OCI-LY7 (cell line): ENCODE results near the gene POLR2E. TPM values are rescaled to one million over a fixed set of nuclear protein-coding genes. Genes with fewer than 3 reads are reported as not detected.

Experiments
- BruUV-seq: library from RNA; stranded (reverse); fragments of 400-500 nt; replicated peaks from 2 replicates; lab custom pipeline; 2021; lab: Mats Ljungman, UMichigan
- CTCF ChIA-PET: fragments of 300-600 bp; sonication (Branson Sonifier 250); formaldehyde crosslinking; loops from one replicate; lab custom pipeline; 2022; ENCODE audit warnings: antibody characterized with exemption; ENCODE audit not compliant: unreplicated experiment; lab: Charles Lee
- POLR2A ChIA-PET: fragments of 300-600 bp; sonication (Branson Sonifier 250); formaldehyde crosslinking; loops from one replicate; lab custom pipeline; 2022; ENCODE audit warnings: antibody characterized with exemption; lab: Charles Lee
- DNase-seq: peaks from one replicate; pipeline ENCODE4 v3.0.0-alpha.2; 2015; ENCODE audit warnings: low spot score
- H2AFZ ChIP-seq: fragments of 200-600 bp; sonication (generic), shearing (Covaris generic); 2 replicates; pipeline ENCODE4 v1.6.1; 2014; ENCODE audit warnings: mild to moderate bottlenecking, antibody characterized with exemption, low read length, moderate library complexity
- H3K27ac ChIP-seq: fragments of 200-600 bp; sonication (generic); 2 replicates; pipeline ENCODE4 v1.5.1; 2014; ENCODE audit warnings: mixed run types, low read depth, mild to moderate bottlenecking, moderate library complexity, low read length, inconsistent platforms; ENCODE audit not compliant: poor library complexity, severe bottlenecking
- H3K36me3 ChIP-seq: fragments of 200-600 bp; sonication (generic); 2 replicates; pipeline ENCODE4 v1.6.1; 2014; ENCODE audit warnings: mild to moderate bottlenecking, antibody characterized with exemption, low read length, moderate library complexity, mixed read lengths; ENCODE audit not compliant: insufficient read depth
- H3K4me1 ChIP-seq: fragments of 200-600 bp; sonication (generic); 2 replicates; pipeline ENCODE4 v1.5.1; 2014; ENCODE audit warnings: mild to moderate bottlenecking, low read length; ENCODE audit not compliant: insufficient read depth, poor library complexity, severe bottlenecking
- H3K4me2 ChIP-seq: fragments of 200-600 bp; sonication (generic); 2 replicates; pipeline ENCODE4 v1.6.1; 2014; ENCODE audit warnings: mild to moderate bottlenecking, low read length
- H3K4me3 ChIP-seq: fragments of 200-600 bp; sonication (generic); 2 replicates; pipeline ENCODE4 v1.5.1; 2014; ENCODE audit warnings: mild to moderate bottlenecking, low read depth, low read length; ENCODE audit not compliant: poor library complexity, severe bottlenecking
- H3K79me2 ChIP-seq: fragments of 200-600 bp; sonication (generic); 2 replicates; pipeline ENCODE4 v1.6.1; 2016; ENCODE audit warnings: low read depth, mild to moderate bottlenecking, low read length, moderate library complexity, mixed read lengths; ENCODE audit not compliant: insufficient read depth
- H3K9me2 ChIP-seq: fragments of 200-600 bp; sonication (generic); 2 replicates; pipeline ENCODE4 v1.6.1; 2016; ENCODE audit warnings: mild to moderate bottlenecking, low read length, mixed read lengths; ENCODE audit not compliant: insufficient read depth
- H3K9me3 ChIP-seq: fragments of 200-600 bp; sonication (generic); 2 replicates; pipeline ENCODE4 v1.6.1; 2014; ENCODE audit warnings: mild to moderate bottlenecking, mixed run types, low read length, mixed read lengths
- H4K20me1 ChIP-seq: fragments of 200-600 bp; sonication (generic); 2 replicates; pipeline ENCODE4 v1.6.1; 2014; ENCODE audit warnings: mild to moderate bottlenecking, antibody characterized with exemption, low read length, moderate library complexity, mixed read lengths; ENCODE audit not compliant: insufficient read depth
- EZH2phosphoT487 ChIP-seq: fragments of 200-600 bp; sonication (generic); IDR thresholded peaks from 2 replicates; pipeline ENCODE4 v1.6.1; 2018; ENCODE audit warnings: low read depth, borderline replicate concordance, mild to moderate bottlenecking, mixed run types, antibody characterized with exemption, low read length, moderate library complexity, mixed read lengths
- intact Hi-C: fragments of 100-400 bp; cut with micrococcal nuclease; formaldehyde crosslinking; loops from one replicate; pipeline ENCODE4 v1.10.0; 2022; ENCODE audit not compliant: unreplicated experiment
- total RNA-seq, 2 experiments: library from RNA; depleted of rRNA in 1 of 2; stranded (reverse); fragments of >200 nt in 1 of 2; shearing (Covaris generic) in 1 of 2; gene quantifications; 2 replicates each; pipeline ENCODE4 v1.2.3, GENCODE V29; 2014 to 2022
- TF ChIP-seq, protein P1 (sequence below): fragments of 200-600 bp; sonication (generic); conservative IDR thresholded peaks from 2 replicates; pipeline ENCODE4 v1.5.1; 2014; ENCODE audit warnings: mild to moderate bottlenecking, antibody characterized with exemption, low read length, moderate library complexity, mixed read lengths

POLR2E gene
- total RNA-seq, 2 experiments from 2014 or later: 153 to 193 TPM

- ChIA-PET POLR2A (no interaction called here), CTCF (interaction anchor here (0.6 kb wide), 1 partner anchor 13 kb away, joined by 6 read pairs; no protein-coding TSS in a partner anchor)
- H3K27ac ChIP-seq: no peak overlapping the region
- intact Hi-C loops: no loop called here
- no peaks in the 10 kb centered on the region for H3K9me3 ChIP-seq
- no peak for TF ChIP-seq EZH2phosphoT487
- TF ChIP-seq, protein P1, sequence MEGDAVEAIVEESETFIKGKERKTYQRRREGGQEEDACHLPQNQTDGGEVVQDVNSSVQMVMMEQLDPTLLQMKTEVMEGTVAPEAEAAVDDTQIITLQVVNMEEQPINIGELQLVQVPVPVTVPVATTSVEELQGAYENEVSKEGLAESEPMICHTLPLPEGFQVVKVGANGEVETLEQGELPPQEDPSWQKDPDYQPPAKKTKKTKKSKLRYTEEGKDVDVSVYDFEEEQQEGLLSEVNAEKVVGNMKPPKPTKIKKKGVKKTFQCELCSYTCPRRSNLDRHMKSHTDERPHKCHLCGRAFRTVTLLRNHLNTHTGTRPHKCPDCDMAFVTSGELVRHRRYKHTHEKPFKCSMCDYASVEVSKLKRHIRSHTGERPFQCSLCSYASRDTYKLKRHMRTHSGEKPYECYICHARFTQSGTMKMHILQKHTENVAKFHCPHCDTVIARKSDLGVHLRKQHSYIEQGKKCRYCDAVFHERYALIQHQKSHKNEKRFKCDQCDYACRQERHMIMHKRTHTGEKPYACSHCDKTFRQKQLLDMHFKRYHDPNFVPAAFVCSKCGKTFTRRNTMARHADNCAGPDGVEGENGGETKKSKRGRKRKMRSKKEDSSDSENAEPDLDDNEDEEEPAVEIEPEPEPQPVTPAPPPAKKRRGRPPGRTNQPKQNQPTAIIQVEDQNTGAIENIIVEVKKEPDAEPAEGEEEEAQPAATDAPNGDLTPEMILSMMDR: no peak
- BruUV-seq: no TSS peak
- peaks cover 24% of the 10 kb centered on the region for H3K4me1 ChIP-seq
- no peak for DNase-seq
- peaks cover 6% of the 10 kb centered on the region; the same call in 1 of the 2 replicates for H3K36me3 ChIP-seq
- H2AFZ ChIP-seq: no peak overlapping the region
- no peaks in the 10 kb centered on the region for H3K9me2 ChIP-seq
- no peak overlapping the region; the same call in 1 of the 2 replicates for H3K4me2 ChIP-seq
- no peak overlapping the region for H3K4me3 ChIP-seq
- no peaks in the 10 kb centered on the region for H4K20me1 ChIP-seq
- H3K79me2 ChIP-seq: no peaks in the 10 kb centered on the region
Observed at GRCh38 chr19:1136201-1136600, 41.0 kb upstream of the POLR2E start.

- Histone ChIP-seq H2AFZ (no peak overlapping the region), H3K4me1 (peaks cover 31% of the 10 kb centered on the region), H3K27ac (no peak overlapping the region), H3K4me2 (no peak overlapping the region), H3K36me3 (peaks cover 6% of the 10 kb centered on the region; the same call in 1 of the 2 replicates), H3K4me3 (no peak overlapping the region), H3K9me3 (no peaks in the 10 kb centered on the region), H4K20me1 (no peaks in the 10 kb centered on the region), H3K79me2 (no peaks in the 10 kb centered on the region), H3K9me2 (no peaks in the 10 kb centered on the region)
- intact Hi-C loops: no loop called here
- DNase-seq: no peak
- no TSS peak for BruUV-seq
- ChIA-PET POLR2A (no interaction called here), CTCF (interaction anchor here (0.6 kb wide), 1 partner anchor 13 kb away, joined by 6 read pairs; no protein-coding TSS in a partner anchor)
- TF ChIP-seq, protein P1: no peak
- no peak for TF ChIP-seq EZH2phosphoT487
Observed at GRCh38 chr19:1135454-1135853, 40.3 kb upstream of the POLR2E start.

- TF ChIP-seq, protein P1: no peak
- TF ChIP-seq EZH2phosphoT487: no peak
- Histone ChIP-seq H4K20me1 (no peaks in the 10 kb centered on the region), H3K79me2 (no peaks in the 10 kb centered on the region), H2AFZ (no peak overlapping the region), H3K4me2 (no peak overlapping the region), H3K9me3 (no peaks in the 10 kb centered on the region), H3K4me1 (peaks cover 34% of the 10 kb centered on the region), H3K4me3 (no peak overlapping the region), H3K27ac (no peak overlapping the region), H3K36me3 (peaks cover 1% of the 10 kb centered on the region; the same call in 1 of the 2 replicates), H3K9me2 (no peaks in the 10 kb centered on the region)
- ChIA-PET CTCF (no interaction called here), POLR2A (interaction anchor here (0.7 to 0.9 kb wide), 2 partner anchors 62 to 65 kb away, joined by 3 to 7 read pairs; no protein-coding TSS in a partner anchor)
- intact Hi-C loops: loop anchor here (5.0 kb wide), 1 partner anchor 38 kb away; the partner anchor contains the start of gene SBNO2
- DNase-seq: no peak
- BruUV-seq: no TSS peak
Observed at GRCh38 chr19:1134431-1134830, 39.3 kb upstream of the POLR2E start.
